NCI-H460 (cell line): ENCODE results near the gene OPN1MW2. TPM values are rescaled to one million over a fixed set of nuclear protein-coding genes. Genes with fewer than 3 reads are reported as not detected.
"Not testable (repeated sequence)": the region's sequence is repeated elsewhere in the genome, so short reads cannot be mapped to it uniquely, and the experiment has no call there.

Experiments used
- DNase-seq: peaks from one replicate; pipeline ENCODE4 v3.0.0-alpha.2; 2016; ENCODE audit warnings: low read depth; ENCODE audit errors: extremely low read depth
- polyA plus RNA-seq: library from polyadenylated mRNA; depleted of rRNA; stranded (reverse); fragments of >200 nt; gene quantifications from 2 replicates; pipeline ENCODE4 v1.2.3, GENCODE V29; 2014; cell fraction: nucleus; rRNA removed
- total RNA-seq: library from RNA; depleted of rRNA; stranded (reverse); fragments of >200 nt; shearing (Covaris generic); gene quantifications from 2 replicates; pipeline ENCODE4 v1.2.3, GENCODE V29; 2014; rRNA removed

OPN1MW2 gene
- total RNA-seq = not detected in 2 replicates
- polyA plus RNA-seq = not detected in 2 replicates

DNA sequence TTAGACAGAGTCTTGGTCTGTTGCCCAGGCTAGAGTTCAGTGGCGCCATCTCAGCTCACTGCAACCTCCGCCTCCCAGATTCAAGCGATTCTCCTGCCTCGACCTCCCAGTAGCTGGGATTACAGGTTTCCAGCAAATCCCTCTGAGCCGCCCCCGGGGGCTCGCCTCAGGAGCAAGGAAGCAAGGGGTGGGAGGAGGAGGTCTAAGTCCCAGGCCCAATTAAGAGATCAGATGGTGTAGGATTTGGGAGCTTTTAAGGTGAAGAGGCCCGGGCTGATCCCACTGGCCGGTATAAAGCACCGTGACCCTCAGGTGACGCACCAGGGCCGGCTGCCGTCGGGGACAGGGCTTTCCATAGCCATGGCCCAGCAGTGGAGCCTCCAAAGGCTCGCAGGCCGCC is at the start of gene OPN1MW2:
TSS of gene OPN1MW2 (plus strand) at position 301 of the 400 bp plus-strand sequence. CDS start at position 361, 60 bp downstream.
- DNase-seq = not testable (repeated sequence)

DNA sequence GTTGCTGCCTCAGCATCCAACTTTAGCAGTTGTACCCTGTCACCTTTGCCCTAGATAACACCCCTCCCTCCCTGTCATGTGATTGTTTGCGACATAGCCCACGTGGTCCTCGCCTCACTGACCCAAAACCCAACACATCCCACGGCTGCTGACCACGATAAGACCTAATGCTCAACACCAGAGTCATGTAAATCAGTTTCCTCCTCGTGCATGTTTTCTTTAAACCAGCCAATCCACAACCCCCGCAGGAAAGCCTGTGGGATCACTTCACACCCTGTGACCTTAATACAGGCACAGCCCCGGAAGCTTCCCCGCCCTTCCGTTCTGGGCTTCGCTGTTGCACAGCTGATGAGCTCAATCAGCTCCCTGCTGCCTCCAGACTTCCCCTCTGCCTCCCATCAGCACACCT is 47.0 kb upstream of the OPN1MW2 start:
- not testable (repeated sequence) for DNase-seq

GRCh38 chrX:154174356-154174755 is 45.2 kb upstream of the OPN1MW2 start:
- not testable (repeated sequence) for DNase-seq

GRCh38 chrX:154182296-154182695 is 37.3 kb upstream of the OPN1MW2 start, which contains the start of gene OPN1MW:
Gene OPN1MW (plus strand): TSS chrX:154182596. CDS start chrX:154182678, 82 bp downstream.
- DNase-seq = not testable (repeated sequence)

DNA sequence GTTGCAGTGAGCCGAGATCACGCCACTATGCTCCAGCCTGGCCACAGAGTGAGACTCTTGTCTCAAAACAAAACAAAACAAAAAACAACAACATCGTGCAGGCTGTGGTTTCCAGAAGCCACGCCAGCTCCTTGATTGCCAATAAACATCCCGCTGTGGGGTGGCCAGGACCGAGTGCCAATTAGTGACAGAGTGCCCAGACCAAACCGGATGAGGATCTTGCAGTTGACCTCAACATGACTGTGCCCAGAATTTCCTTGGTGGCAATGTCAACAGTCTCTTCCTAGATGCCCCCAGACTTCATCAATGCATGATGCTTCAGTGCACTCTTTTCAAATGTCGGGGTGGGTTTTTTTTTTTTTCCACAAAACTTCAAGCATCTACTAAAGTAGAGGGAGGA is 35.8 kb upstream of the OPN1MW2 start:
- not testable (repeated sequence) for DNase-seq

- not testable (repeated sequence) for DNase-seq
Observed at GRCh38 chrX:154192846-154193245, 26.7 kb upstream of the OPN1MW2 start.

DNA sequence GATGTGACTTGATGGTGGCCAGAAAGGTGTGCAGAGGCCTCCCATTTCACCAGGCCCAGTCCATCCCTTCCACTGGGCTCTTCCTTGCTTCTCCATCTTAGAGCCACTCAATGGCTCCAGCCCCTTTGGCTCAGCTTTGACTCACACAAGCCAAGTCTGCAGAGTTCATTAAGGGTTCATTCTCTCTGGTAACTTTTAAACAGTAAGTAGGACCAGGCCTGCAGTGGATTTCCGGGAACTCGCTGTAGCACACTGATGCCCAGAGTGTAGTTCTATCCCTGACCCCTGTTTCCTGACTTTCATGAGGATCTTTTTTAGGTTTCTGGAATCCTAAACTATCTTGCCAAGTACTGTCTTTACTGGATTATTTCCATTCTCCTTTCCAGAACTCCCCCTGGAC is 25.2 kb upstream of the OPN1MW2 start:
- not testable (repeated sequence) for DNase-seq

DNA sequence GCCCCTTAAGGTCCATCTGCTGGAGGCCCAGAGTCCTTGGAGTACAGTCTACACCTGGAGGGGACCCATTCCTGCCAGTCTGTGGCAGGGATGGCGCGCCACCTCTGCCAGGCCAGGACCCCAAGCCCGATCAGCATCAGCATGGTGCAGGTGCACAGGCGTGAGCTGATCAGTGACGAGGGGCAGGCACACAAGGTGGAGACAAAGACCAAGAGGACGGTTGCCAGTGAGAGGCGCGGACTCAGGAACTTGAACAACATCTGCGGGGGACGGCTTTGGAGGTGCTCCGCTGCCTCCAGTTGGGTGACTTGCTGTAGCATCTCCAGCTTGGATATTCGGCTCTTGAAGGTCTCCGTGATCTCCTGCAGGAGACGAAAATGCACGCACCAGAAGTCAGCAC is 23.1 kb upstream of the OPN1MW2 start:
- DNase-seq = not testable (repeated sequence)

DNA sequence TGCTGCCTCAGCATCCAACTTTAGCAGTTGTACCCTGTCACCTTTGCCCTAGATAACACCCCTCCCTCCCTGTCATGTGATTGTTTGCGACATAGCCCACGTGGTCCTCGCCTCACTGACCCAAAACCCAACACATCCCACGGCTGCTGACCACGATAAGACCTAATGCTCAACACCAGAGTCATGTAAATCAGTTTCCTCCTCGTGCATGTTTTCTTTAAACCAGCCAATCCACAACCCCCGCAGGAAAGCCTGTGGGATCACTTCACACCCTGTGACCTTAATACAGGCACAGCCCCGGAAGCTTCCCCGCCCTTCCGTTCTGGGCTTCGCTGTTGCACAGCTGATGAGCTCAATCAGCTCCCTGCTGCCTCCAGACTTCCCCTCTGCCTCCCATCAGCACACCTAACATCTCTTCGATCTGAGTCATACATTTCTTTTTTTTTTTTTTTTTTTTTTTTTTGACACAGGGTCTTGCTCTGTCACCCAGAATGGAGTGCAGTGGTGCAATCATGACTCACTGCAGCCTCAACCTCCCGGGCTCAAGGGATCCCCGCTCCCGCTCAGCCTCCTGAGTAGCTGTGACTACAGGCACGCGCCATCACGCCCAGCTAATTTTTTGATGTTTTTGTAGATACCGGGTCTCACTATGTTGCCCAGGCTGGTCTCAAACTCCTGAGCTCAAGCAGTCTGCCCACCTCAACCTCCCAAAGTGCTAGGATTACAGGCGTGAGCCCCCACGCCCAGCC is 9.7 kb upstream of the OPN1MW2 start:
- DNase-seq = not testable (repeated sequence)

DNA sequence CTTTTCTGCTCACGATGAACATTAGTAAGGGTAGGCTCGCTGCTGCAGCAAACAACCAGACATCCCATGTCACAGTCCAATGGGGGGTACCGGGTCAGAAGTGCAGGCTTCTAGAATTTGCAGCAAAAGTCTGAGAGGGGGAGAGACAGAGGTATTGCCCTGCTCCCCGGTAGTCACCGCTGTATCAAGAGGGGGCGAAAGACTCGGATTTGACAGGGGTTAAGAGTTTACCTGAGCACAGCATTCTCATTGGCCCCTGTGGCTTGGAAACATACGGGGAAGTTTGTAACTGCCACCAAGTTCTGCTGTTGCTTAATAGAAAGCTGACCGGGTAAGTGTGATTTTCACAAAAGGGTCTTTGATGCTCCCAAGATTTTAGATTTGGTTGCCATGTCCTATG is 8.5 kb upstream of the OPN1MW2 start:
- not testable (repeated sequence) for DNase-seq

DNA sequence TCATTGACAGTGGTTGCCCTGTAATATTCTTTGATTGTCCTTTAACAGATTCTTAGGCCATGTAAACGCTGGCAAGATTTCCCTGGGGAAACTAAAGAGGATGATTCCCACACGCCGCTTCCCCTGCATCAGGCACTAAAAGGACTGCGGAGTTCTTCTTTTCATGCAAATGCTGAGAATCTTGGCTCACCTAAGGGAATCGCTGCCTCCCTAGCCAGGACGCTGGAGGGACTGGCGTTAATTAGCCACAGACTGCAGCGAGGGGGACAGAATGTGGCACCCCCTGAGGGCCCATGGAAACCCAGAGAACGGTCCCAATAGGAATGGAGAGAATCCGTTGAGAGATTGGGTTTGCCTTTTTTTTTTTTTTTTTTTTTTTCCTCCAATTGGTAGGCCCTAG is 8.1 kb upstream of the OPN1MW2 start:
- not testable (repeated sequence) for DNase-seq

DNA sequence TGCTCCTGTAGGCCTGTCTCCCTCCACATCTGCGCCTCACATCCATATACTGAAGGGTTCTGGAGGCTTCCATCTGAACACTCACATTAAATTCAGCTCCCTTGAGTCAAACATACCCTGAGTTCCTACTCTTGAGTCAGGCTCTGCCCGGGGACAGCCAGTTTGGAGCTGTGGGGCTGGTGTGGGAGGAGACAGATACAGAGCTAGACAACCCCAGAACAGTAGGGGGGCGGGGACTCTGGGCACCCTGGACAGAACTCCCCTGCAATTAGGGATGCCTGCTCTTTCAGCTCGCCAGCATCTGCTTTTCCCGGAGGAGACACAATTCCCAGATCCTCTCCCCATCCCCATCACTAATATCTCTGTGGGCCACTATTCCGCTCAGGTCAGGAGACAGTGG is 5.7 kb downstream of the OPN1MW2 start:
- not testable (repeated sequence) for DNase-seq

DNA sequence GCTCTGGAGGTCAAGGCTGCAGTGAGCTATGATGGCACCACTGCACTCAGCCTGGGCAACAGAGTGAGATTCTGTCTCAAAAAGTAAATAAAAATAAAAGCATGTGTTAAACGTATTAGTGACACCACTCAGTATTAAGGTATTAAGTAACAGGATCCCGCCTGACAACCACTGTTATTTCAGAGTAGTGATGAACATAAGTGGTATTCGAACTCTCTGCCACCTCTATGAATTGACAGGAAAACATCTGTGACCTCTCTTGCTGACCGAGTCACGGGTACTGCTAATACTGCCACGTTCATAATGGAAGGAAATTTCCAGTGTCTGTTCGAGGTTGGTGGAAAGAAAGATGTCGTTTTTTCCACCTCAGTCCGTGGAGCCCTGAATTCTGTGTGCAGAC is 7.2 kb downstream of the OPN1MW2 start:
- not testable (repeated sequence) for DNase-seq

GRCh38 chrX:154231443-154231842 is 11.9 kb downstream of the OPN1MW2 start:
- not testable (repeated sequence) for DNase-seq

GRCh38 chrX:154233620-154234019 is 14.1 kb downstream of the OPN1MW2 start:
- DNase-seq = not testable (repeated sequence)

GRCh38 chrX:154238939-154239559 is 19.5 kb downstream of the OPN1MW2 start:
- not testable (repeated sequence) for DNase-seq

DNA sequence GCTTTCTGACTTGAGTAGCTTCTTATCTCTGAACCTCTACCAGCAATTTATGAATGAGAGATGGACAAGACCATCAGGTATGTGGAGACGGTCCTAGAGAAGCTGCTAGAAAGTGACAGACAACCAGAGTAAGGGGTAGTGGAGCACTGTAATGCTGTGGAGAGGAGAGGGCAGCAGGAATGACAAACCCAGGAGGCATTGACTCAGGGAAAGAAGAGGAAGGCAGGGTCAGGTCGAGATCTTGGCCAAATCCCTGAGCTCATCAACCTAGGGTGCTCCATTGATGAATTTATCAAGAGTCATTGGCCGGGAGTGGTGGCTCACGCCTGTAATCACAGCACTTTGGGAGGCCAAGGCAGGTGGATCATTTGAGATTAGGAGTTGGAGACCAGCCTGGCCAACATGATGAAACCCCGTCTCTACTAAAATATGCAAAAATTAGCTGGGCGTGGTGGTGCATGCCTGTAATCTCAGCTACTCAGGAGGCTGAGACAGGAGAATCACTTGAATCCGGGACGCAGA is 20.5 kb downstream of the OPN1MW2 start:
- DNase-seq = not testable (repeated sequence)

- DNase-seq = not testable (repeated sequence)
Observed at GRCh38 chrX:154247377-154248045, 28.0 kb downstream of the OPN1MW2 start.

DNA sequence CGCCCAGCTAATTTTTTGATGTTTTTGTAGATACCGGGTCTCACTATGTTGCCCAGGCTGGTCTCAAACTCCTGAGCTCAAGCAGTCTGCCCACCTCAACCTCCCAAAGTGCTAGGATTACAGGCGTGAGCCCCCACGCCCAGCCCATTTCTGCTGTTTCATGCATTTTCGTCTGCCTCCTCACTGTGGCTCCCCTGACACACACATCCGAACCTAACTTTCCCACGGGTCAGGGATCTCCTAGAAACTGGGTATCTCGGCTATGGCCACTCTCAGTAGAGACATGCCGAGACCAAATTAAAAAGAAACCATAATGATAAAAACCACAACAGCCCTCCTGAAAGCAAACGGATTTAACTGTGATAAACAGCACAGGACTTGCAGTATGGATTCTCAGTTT is 28.5 kb downstream of the OPN1MW2 start:
- DNase-seq = not testable (repeated sequence)

DNA sequence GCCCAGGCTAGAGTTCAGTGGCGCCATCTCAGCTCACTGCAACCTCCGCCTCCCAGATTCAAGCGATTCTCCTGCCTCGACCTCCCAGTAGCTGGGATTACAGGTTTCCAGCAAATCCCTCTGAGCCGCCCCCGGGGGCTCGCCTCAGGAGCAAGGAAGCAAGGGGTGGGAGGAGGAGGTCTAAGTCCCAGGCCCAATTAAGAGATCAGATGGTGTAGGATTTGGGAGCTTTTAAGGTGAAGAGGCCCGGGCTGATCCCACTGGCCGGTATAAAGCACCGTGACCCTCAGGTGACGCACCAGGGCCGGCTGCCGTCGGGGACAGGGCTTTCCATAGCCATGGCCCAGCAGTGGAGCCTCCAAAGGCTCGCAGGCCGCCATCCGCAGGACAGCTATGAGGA is 37.7 kb downstream of the OPN1MW2 start, which contains the start of gene OPN1MW3:
TSS of gene OPN1MW3 (plus strand) at position 301 of the 400 bp plus-strand sequence. CDS start at position 339, 38 bp downstream.
- not testable (repeated sequence) for DNase-seq

GRCh38 chrX:154258711-154259110 is 39.2 kb downstream of the OPN1MW2 start:
- DNase-seq = not testable (repeated sequence)
